ENCODE results near the gene CEBPA.

DNA sequence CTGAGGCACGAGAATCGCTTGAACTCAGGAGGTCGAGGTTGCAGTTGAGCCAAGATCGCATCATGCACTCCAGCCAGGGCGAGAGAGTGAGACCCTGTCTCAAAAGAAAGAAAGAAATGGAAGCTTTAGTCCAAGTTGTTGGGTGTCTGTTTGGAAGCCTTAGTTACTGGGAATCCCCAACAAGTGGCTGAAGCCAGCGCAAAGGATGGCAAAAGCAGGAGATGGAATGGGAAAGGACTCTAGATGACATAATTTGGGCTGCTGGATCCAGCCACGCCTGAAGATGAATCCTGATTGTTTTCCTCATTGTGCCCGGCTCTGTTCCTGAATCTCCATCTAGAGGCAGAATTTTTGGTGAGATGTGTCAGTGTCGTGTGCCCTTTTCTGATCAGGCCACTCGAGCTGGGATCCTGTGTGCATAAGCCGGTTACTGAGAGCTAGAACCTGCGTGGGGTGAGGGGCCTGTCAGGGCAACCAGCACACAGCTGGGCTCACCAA lies 18.1 kb downstream of the CEBPA start:
- no peak for TF ChIP-seq EP300 (IDR thresholded peaks at IDR 0.05)
- TF ChIP-seq POLR2A (IDR thresholded peaks at IDR 0.05), result no peak

Measured in ovary (tissue), 1 donor.